ENCODE measurements around the gene NDUFA7.
"Not testable (repeated sequence)": the region's sequence is repeated elsewhere in the genome, so short reads cannot be mapped to it uniquely, and the experiment has no call there.

DNA sequence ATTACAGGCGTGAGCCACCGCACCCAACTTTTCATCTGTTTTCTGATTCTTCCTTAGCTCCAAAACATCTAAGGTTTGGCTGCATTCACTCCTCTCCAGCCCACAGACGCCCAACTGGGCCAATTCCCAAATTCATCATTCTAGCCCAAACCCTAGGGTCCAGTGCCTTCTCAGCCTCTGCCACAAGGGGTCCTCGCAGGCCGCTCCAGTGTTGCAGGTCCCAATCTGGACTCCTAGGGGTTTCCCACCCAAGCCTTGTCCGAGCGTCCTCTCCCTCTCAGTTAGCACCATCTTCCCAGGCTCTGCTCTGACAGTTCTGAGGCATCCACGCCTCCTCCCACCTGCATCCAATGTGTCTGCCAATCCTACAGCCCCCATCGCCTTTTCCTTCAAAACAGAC is 29.8 kb downstream of the NDUFA7 start:
- TF ChIP-seq, protein P1, sequence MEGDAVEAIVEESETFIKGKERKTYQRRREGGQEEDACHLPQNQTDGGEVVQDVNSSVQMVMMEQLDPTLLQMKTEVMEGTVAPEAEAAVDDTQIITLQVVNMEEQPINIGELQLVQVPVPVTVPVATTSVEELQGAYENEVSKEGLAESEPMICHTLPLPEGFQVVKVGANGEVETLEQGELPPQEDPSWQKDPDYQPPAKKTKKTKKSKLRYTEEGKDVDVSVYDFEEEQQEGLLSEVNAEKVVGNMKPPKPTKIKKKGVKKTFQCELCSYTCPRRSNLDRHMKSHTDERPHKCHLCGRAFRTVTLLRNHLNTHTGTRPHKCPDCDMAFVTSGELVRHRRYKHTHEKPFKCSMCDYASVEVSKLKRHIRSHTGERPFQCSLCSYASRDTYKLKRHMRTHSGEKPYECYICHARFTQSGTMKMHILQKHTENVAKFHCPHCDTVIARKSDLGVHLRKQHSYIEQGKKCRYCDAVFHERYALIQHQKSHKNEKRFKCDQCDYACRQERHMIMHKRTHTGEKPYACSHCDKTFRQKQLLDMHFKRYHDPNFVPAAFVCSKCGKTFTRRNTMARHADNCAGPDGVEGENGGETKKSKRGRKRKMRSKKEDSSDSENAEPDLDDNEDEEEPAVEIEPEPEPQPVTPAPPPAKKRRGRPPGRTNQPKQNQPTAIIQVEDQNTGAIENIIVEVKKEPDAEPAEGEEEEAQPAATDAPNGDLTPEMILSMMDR (conservative IDR thresholded peaks at IDR 0.05; ENCODE audit: low read length): not testable (repeated sequence)
- TF ChIP-seq EZH2phosphoT487 (IDR thresholded peaks at IDR 0.05; ENCODE audit: borderline replicate concordance): not testable (repeated sequence)

Measured in Loucy (cell line).